GM12878 (cell line): Measurements from ENCODE around the gene NUDT17. TPM values are rescaled to one million over a fixed set of nuclear protein-coding genes. Genes with fewer than 3 reads are reported as not detected.

ENCODE experiments used
- microRNA-seq: library from miRNA; unstranded; fragments of <30 nt; microRNA quantifications from one replicate; pipeline ENCODE4, GENCODE V29; 2018
- polyA plus RNA-seq, 11 experiments: library from polyadenylated mRNA; depleted of rRNA in 4 of 11; unstranded in 6 of 11; stranded (reverse) in 5 of 11; fragments of >200 nt; fragmentation: Nextera tagmentation in 4 of 11; fragmentation: Illumina TruSeq in 1 of 11; extraction: Ambion mirVana in 4 of 11; extraction: Trizol in 1 of 11; gene quantifications; 1 replicate in 1 of 11; 2 replicates in 10 of 11; pipeline versions ENCODE4 v1.2.1 to v1.2.3, GENCODE V29; 2011 to 2016; ENCODE audit warnings: inconsistent platforms in 2 of 11, missing spikeins in 2 of 11, low read depth in 1 of 11
- small RNA-seq: library from RNA; depleted of rRNA; stranded (forward); fragments of <200 nt; gene quantifications from one replicate; pipeline ENCODE3, GENCODE V24; 2014
- total RNA-seq, 4 experiments: library from RNA; depleted of rRNA in 3 of 4; stranded (reverse); fragments of >200 nt in 3 of 4; fragmentation: Illumina TruSeq in 1 of 4; extraction: Trizol in 1 of 4; gene quantifications; 2 replicates each; pipeline versions ENCODE4 v1.2.1 to v1.2.3, GENCODE V29; 2013 to 2021

Gene NUDT17
- total and polyA plus RNA-seq, 10 of the 15 experiments (the other 5 are each of a cell fraction or from before 2014, with no cell fraction given): 1.2 to 4.7 (median 4.0) TPM

Small RNA genes lying within 50 kb of the gene (microRNA-seq; reads per million reads assigned to microRNA genes)
- gene MIR6736: not detected

Small RNA genes lying within 50 kb of the gene (small RNA-seq; reads per million reads assigned to genes)
- not detected for gene MIR6736

Other genes with a start within 250 kb of the NUDT17 start
Only the 7 nearest of the 15 such genes appear.
- 13.0 and 13.8 TPM in 2 replicates for gene RNF115, start 21.5 kb upstream of the NUDT17 start, total RNA-seq (2014; rRNA removed)
- gene RNF115, start 21.5 kb upstream of the NUDT17 start, total RNA-seq (2014; rRNA removed; fragmentation: Illumina TruSeq; extraction: Trizol): 15.3 and 16.3 TPM in 2 replicates
- gene RNF115, start 21.5 kb upstream of the NUDT17 start, total RNA-seq (2021): 11.6 and 12.8 TPM in 2 replicates
- 22.0 and 24.8 TPM in 2 replicates for gene RNF115, start 21.5 kb upstream of the NUDT17 start, polyA plus RNA-seq (2011; rRNA removed)
- 15.5 and 18.3 TPM in 2 replicates for gene RNF115, start 21.5 kb upstream of the NUDT17 start, polyA plus RNA-seq (2014; fragmentation: Illumina TruSeq; extraction: Trizol)
- gene RNF115, start 21.5 kb upstream of the NUDT17 start, polyA plus RNA-seq (2014; fragmentation: Nextera tagmentation; extraction: Ambion mirVana): 1 to 10 TPM; 3.4 to 5.4 TPM
- gene RNF115, start 21.5 kb upstream of the NUDT17 start, polyA plus RNA-seq (2014; rRNA removed): 10.3 and 11.0 TPM in 2 replicates
- 10 to 100 TPM; 12.5 to 12.9 TPM for gene RNF115, start 21.5 kb upstream of the NUDT17 start, polyA plus RNA-seq (2016; fragmentation: Nextera tagmentation; extraction: Ambion mirVana)
- gene POLR3C, start 21.4 kb upstream of the NUDT17 start, total RNA-seq (2014; rRNA removed): 30.8 and 32.0 TPM in 2 replicates
- gene POLR3C, start 21.4 kb upstream of the NUDT17 start, total RNA-seq (2014; rRNA removed; fragmentation: Illumina TruSeq; extraction: Trizol): 34.8 and 35.1 TPM in 2 replicates
- 32.9 and 34.5 TPM in 2 replicates for gene POLR3C, start 21.4 kb upstream of the NUDT17 start, total RNA-seq (2021)
- gene POLR3C, start 21.4 kb upstream of the NUDT17 start, polyA plus RNA-seq (2011; rRNA removed): 40.4 and 41.3 TPM in 2 replicates
- gene POLR3C, start 21.4 kb upstream of the NUDT17 start, polyA plus RNA-seq (2014; fragmentation: Illumina TruSeq; extraction: Trizol): 40.9 and 45.7 TPM in 2 replicates
- gene POLR3C, start 21.4 kb upstream of the NUDT17 start, polyA plus RNA-seq (2014; fragmentation: Nextera tagmentation; extraction: Ambion mirVana): 10 to 100 TPM; 13.0 to 21.1 TPM
- 29.7 and 31.1 TPM in 2 replicates for gene POLR3C, start 21.4 kb upstream of the NUDT17 start, polyA plus RNA-seq (2014; rRNA removed)
- 10 to 100 TPM; 44.0 to 44.8 TPM for gene POLR3C, start 21.4 kb upstream of the NUDT17 start, polyA plus RNA-seq (2016; fragmentation: Nextera tagmentation; extraction: Ambion mirVana)
- gene PIAS3, start 13.5 kb downstream of the NUDT17 start, total RNA-seq (2014; rRNA removed): 8.1 and 8.4 TPM in 2 replicates
- gene PIAS3, start 13.5 kb downstream of the NUDT17 start, total RNA-seq (2014; rRNA removed; fragmentation: Illumina TruSeq; extraction: Trizol): 4.5 and 5.3 TPM in 2 replicates
- 9.7 and 10.1 TPM in 2 replicates for gene PIAS3, start 13.5 kb downstream of the NUDT17 start, total RNA-seq (2021)
- 7.0 and 11.1 TPM in 2 replicates for gene PIAS3, start 13.5 kb downstream of the NUDT17 start, polyA plus RNA-seq (2011; rRNA removed)
- gene PIAS3, start 13.5 kb downstream of the NUDT17 start, polyA plus RNA-seq (2014; fragmentation: Illumina TruSeq; extraction: Trizol): 11.8 and 14.9 TPM in 2 replicates
- 1 to 10 TPM in 1 of 2 experiments, under 1 TPM in 1; 0.85 to 1.6 TPM for gene PIAS3, start 13.5 kb downstream of the NUDT17 start, polyA plus RNA-seq (2014; fragmentation: Nextera tagmentation; extraction: Ambion mirVana)
- 11.5 and 12.1 TPM in 2 replicates for gene PIAS3, start 13.5 kb downstream of the NUDT17 start, polyA plus RNA-seq (2014; rRNA removed)
- 10 to 100 TPM; 11.4 to 13.4 TPM for gene PIAS3, start 13.5 kb downstream of the NUDT17 start, polyA plus RNA-seq (2016; fragmentation: Nextera tagmentation; extraction: Ambion mirVana)
- gene ANKRD35, start 40.2 kb downstream of the NUDT17 start, total RNA-seq (2014; rRNA removed): not detected in 2 replicates
- not detected in 2 replicates for gene ANKRD35, start 40.2 kb downstream of the NUDT17 start, total RNA-seq (2014; rRNA removed; fragmentation: Illumina TruSeq; extraction: Trizol)
- gene ANKRD35, start 40.2 kb downstream of the NUDT17 start, total RNA-seq (2021): 0.08 TPM in 1 of 2 replicates, not detected in the other
- 0.01 TPM in 1 of 2 replicates, not detected in the other for gene ANKRD35, start 40.2 kb downstream of the NUDT17 start, polyA plus RNA-seq (2011; rRNA removed)
- gene ANKRD35, start 40.2 kb downstream of the NUDT17 start, polyA plus RNA-seq (2014; fragmentation: Illumina TruSeq; extraction: Trizol): not detected in 2 replicates
- not detected for gene ANKRD35, start 40.2 kb downstream of the NUDT17 start, polyA plus RNA-seq (2014; fragmentation: Nextera tagmentation; extraction: Ambion mirVana)
- not detected in 2 replicates for gene ANKRD35, start 40.2 kb downstream of the NUDT17 start, polyA plus RNA-seq (2014; rRNA removed)
- not detected for gene ANKRD35, start 40.2 kb downstream of the NUDT17 start, polyA plus RNA-seq (2016; fragmentation: Nextera tagmentation; extraction: Ambion mirVana)
- gene ITGA10, start 64.4 kb downstream of the NUDT17 start, total RNA-seq (2014; rRNA removed): 0.22 and 0.51 TPM in 2 replicates
- gene ITGA10, start 64.4 kb downstream of the NUDT17 start, total RNA-seq (2014; rRNA removed; fragmentation: Illumina TruSeq; extraction: Trizol): 0.18 and 0.28 TPM in 2 replicates
- 0.49 and 0.53 TPM in 2 replicates for gene ITGA10, start 64.4 kb downstream of the NUDT17 start, total RNA-seq (2021)
- 0.30 and 0.46 TPM in 2 replicates for gene ITGA10, start 64.4 kb downstream of the NUDT17 start, polyA plus RNA-seq (2011; rRNA removed)
- gene ITGA10, start 64.4 kb downstream of the NUDT17 start, polyA plus RNA-seq (2014; fragmentation: Illumina TruSeq; extraction: Trizol): 0.16 and 0.43 TPM in 2 replicates
- under 1 TPM; 0.02 to 0.16 TPM for gene ITGA10, start 64.4 kb downstream of the NUDT17 start, polyA plus RNA-seq (2014; fragmentation: Nextera tagmentation; extraction: Ambion mirVana)
- gene ITGA10, start 64.4 kb downstream of the NUDT17 start, polyA plus RNA-seq (2014; rRNA removed): 0.46 and 0.78 TPM in 2 replicates
- under 1 TPM; 0.36 to 0.39 TPM for gene ITGA10, start 64.4 kb downstream of the NUDT17 start, polyA plus RNA-seq (2016; fragmentation: Nextera tagmentation; extraction: Ambion mirVana)
- 26.7 and 30.9 TPM in 2 replicates for gene PEX11B, start 73.1 kb downstream of the NUDT17 start, total RNA-seq (2014; rRNA removed)
- gene PEX11B, start 73.1 kb downstream of the NUDT17 start, total RNA-seq (2014; rRNA removed; fragmentation: Illumina TruSeq; extraction: Trizol): 24.9 TPM in 2 replicates
- gene PEX11B, start 73.1 kb downstream of the NUDT17 start, total RNA-seq (2021): 31.1 and 33.2 TPM in 2 replicates
- gene PEX11B, start 73.1 kb downstream of the NUDT17 start, polyA plus RNA-seq (2011; rRNA removed): 129 and 132 TPM in 2 replicates
- 36.6 and 42.2 TPM in 2 replicates for gene PEX11B, start 73.1 kb downstream of the NUDT17 start, polyA plus RNA-seq (2014; fragmentation: Illumina TruSeq; extraction: Trizol)
- gene PEX11B, start 73.1 kb downstream of the NUDT17 start, polyA plus RNA-seq (2014; fragmentation: Nextera tagmentation; extraction: Ambion mirVana): 10 to 100 TPM; 44.8 to 69.4 TPM
- gene PEX11B, start 73.1 kb downstream of the NUDT17 start, polyA plus RNA-seq (2014; rRNA removed): 27.6 and 30.9 TPM in 2 replicates
- 10 to 100 TPM; 48.0 to 52.9 TPM for gene PEX11B, start 73.1 kb downstream of the NUDT17 start, polyA plus RNA-seq (2016; fragmentation: Nextera tagmentation; extraction: Ambion mirVana)
- 110 and 125 TPM in 2 replicates for gene RBM8A, start 81.9 kb downstream of the NUDT17 start, total RNA-seq (2014; rRNA removed)
- 200 and 230 TPM in 2 replicates for gene RBM8A, start 81.9 kb downstream of the NUDT17 start, total RNA-seq (2014; rRNA removed; fragmentation: Illumina TruSeq; extraction: Trizol)
- 176 and 180 TPM in 2 replicates for gene RBM8A, start 81.9 kb downstream of the NUDT17 start, total RNA-seq (2021)
- 235 and 289 TPM in 2 replicates for gene RBM8A, start 81.9 kb downstream of the NUDT17 start, polyA plus RNA-seq (2011; rRNA removed)
- 191 and 262 TPM in 2 replicates for gene RBM8A, start 81.9 kb downstream of the NUDT17 start, polyA plus RNA-seq (2014; fragmentation: Illumina TruSeq; extraction: Trizol)
- gene RBM8A, start 81.9 kb downstream of the NUDT17 start, polyA plus RNA-seq (2014; fragmentation: Nextera tagmentation; extraction: Ambion mirVana): 1,000 to 10,000 TPM in 1 of 2 experiments, 100 to 1,000 TPM in 1; 665 to 1,248 TPM
- 178 and 198 TPM in 2 replicates for gene RBM8A, start 81.9 kb downstream of the NUDT17 start, polyA plus RNA-seq (2014; rRNA removed)
- 100 to 1,000 TPM; 401 to 406 TPM for gene RBM8A, start 81.9 kb downstream of the NUDT17 start, polyA plus RNA-seq (2016; fragmentation: Nextera tagmentation; extraction: Ambion mirVana)